ENCODE results near the gene TUBA4A. TPM values are rescaled to one million over a fixed set of nuclear protein-coding genes. Genes with fewer than 3 reads are reported as not detected.
A peak's percentile ranks its signal among the peaks of the same experiment; 100 is the strongest.

TUBA4A gene
- total RNA-seq, 4 donors from 2014 or later, result 351 to 797 (median 386) TPM

DNA sequence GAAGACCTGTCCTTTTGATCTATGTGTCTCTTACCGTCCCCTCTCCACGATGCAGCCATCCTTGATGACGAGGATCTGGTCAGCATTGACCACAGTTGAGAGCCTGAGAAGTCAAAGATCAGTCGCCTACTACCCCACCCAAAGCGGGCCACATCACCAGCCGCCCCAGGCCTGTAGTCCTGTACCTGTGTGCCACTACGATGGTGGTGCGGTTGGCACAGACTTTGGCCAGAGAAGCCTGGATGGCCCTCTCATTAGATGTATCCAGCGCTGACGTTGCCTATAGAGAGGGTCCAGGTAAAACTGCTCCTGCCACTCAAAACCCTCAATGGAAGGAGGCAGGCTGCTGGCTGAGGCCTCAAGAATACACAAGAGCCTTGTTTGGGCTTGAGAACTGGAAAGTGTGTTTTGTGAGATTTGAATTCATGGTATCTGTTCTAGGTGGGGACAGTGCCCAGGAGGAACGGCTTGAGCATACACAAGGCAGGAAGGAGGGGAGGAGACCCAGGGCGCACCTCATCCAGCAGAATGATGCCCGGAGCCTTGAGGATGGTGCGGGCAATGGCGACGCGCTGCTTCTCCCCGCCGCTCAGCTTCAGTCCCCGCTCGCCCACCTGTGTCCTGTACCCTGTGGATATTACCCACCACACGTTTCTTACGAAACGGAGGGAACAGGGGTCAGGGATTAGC lies 43.4 kb downstream of the TUBA4A start:
- Histone ChIP-seq H3K9me3 (no peaks in the 10 kb centered on the region), H3K4me3 (no peak overlapping the region), H3K27me3 (no peaks in the 10 kb centered on the region), H3K4me1 (peaks cover 16 to 21% of the 10 kb centered on the region in 2 donors), H3K36me3 (peaks cover 0 to 70% of the 10 kb centered on the region in 2 donors), H3K27ac (no peak overlapping the region)
- TF ChIP-seq POLR2A (IDR thresholded peaks at IDR 0.05), result no peak
- TF ChIP-seq, protein P1, sequence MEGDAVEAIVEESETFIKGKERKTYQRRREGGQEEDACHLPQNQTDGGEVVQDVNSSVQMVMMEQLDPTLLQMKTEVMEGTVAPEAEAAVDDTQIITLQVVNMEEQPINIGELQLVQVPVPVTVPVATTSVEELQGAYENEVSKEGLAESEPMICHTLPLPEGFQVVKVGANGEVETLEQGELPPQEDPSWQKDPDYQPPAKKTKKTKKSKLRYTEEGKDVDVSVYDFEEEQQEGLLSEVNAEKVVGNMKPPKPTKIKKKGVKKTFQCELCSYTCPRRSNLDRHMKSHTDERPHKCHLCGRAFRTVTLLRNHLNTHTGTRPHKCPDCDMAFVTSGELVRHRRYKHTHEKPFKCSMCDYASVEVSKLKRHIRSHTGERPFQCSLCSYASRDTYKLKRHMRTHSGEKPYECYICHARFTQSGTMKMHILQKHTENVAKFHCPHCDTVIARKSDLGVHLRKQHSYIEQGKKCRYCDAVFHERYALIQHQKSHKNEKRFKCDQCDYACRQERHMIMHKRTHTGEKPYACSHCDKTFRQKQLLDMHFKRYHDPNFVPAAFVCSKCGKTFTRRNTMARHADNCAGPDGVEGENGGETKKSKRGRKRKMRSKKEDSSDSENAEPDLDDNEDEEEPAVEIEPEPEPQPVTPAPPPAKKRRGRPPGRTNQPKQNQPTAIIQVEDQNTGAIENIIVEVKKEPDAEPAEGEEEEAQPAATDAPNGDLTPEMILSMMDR (IDR thresholded peaks at IDR 0.05 in 4 of 5, conservative IDR thresholded peaks at IDR 0.05 in 1 of 5), result no peak
- intact Hi-C loops (cut with DNase I; ENCODE audit: low total_unique reads) (no loop called here), in situ Hi-C loops (cut with MboI; ENCODE audit: low sequenced_read_pairs in 4 of 4) (no loop called here)
- ATAC-seq, result no peak
- DNase-seq, result no peak

DNA sequence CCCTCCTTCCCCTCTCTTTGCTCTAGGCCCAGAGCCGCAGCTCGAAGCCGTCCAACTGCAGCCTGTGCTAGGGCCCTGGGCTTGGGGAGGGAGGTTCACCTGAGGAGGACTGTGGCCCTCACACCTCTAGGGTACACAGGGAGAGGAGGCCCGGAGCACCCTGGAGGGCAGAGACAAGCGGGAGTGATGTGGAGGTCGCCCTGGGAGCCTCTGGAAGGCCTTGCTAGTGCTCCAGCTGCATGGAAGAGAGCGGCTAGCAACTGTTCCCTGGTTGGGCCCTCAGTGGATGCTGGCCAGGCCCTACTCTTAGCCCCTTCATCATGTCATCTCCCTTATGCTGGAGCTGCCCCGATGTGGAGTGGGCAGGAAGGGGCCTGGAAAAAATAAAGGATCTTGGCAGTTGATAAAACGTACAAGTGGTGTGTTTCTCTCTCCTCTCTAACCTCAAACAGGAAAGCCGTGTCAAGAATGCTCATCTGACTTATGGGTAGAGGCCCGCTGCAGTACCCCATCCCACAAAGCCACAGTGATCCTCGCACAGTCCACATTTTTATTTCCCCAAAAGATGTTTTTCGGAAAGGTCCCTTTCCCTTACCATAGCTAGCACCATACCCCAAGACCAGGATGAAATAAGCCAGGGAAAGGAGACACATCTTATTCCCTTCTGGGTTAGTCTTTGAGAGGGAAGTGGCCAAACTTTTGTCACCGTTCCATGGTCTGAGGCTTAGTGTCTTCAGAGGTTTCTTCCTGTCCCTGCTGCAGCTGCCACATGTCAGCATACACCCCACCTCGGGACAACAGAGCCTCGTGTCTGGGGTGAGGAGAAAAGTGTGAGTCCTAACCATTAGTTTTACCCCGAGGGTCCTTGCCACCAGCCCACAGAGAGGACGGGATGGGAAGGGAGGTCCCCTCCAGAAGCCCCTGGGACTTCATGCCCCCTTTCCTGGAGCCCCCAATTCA lies 44.2 kb downstream of the TUBA4A start:
- H3K27me3 ChIP-seq, result no peaks in the 10 kb centered on the region
- peaks cover 16 to 21% of the 10 kb centered on the region in 2 donors for H3K4me1 ChIP-seq
- H3K27ac ChIP-seq, result no peak overlapping the region
- TF ChIP-seq, protein P1 (IDR thresholded peaks at IDR 0.05 in 4 of 5, conservative IDR thresholded peaks at IDR 0.05 in 1 of 5), result no peak
- no peak for TF ChIP-seq POLR2A (IDR thresholded peaks at IDR 0.05)
- in situ Hi-C loops (cut with MboI; ENCODE audit: low sequenced_read_pairs in 4 of 4) (loop anchor here in 2 of 4 donors (5.0 kb wide), 1 partner anchor 37 kb away; the partner anchor contains the start of gene SLC23A3 (in 2 of the 2)), intact Hi-C loops (cut with DNase I; ENCODE audit: low total_unique reads) (no loop called here)
- DNase-seq, result no peak
- peaks cover 0 to 63% of the 10 kb centered on the region in 2 donors for H3K36me3 ChIP-seq
- H3K9me3 ChIP-seq, result no peaks in the 10 kb centered on the region
- H3K4me3 ChIP-seq, result no peak overlapping the region
- no peak for ATAC-seq

DNA sequence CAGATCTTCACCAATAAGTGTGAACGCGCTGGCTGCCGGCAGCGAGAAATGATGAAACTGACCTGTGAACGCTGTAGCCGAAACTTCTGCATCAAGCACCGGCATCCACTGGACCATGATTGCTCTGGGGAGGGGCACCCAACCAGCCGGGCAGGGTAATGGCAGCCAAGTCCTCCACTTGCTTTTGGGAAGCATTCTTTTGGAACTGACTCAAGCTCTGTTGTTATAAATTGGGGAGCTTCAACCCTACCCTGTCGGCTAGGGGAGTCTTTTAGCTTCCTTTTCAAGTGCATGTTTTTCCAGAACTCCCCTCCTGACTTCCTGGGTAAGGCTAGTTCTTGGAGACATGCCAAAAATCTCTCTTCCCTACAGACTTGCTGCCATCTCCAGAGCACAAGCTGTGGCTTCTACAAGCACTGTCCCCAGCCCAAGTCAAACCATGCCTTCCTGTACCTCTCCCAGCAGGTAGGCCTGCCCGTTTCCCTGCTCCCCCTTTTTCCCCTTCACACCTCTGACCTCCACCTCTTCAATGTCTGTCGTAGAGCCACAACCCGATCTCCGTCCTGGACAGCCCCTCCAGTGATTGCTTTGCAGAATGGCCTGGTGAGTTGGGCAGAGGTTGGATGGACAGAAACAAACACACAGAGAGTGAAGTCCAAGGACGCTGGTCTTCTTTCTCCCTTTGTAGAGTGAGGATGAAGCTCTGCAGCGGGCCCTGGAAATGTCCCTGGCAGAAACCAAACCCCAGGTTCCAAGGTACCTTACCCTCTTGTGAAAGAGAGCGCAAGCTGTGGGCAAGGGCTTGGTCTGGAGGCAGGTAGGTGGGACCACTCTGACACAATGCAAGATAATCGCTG lies 45.6 kb downstream of the TUBA4A start:
- H3K9me3 ChIP-seq, result no peaks in the 10 kb centered on the region
- H3K36me3 ChIP-seq, result peaks cover 0 to 49% of the 10 kb centered on the region in 2 donors
- H3K27ac ChIP-seq, result peak overlapping the region; percentile 87 to 99 (median 98)
- peaks cover 16 to 21% of the 10 kb centered on the region in 2 donors for H3K4me1 ChIP-seq
- ATAC-seq (no peak), DNase-seq (no peak)
- peak overlapping the region in 1 of 4 donors; percentile 71 for H3K4me3 ChIP-seq
- intact Hi-C loops (cut with DNase I; ENCODE audit: low total_unique reads) (loop anchor here (1.0 kb wide), 1 partner anchor 45 kb away; the partner anchor contains the start of genes TUBA4A and TUBA4B), in situ Hi-C loops (cut with MboI; ENCODE audit: low sequenced_read_pairs in 4 of 4) (loop anchor here in 2 of 4 donors (5.0 kb wide), 1 partner anchor 36 kb away; the partner anchor contains the start of gene SLC23A3 (in 2 of the 2))
- TF ChIP-seq, protein P1 (IDR thresholded peaks at IDR 0.05 in 4 of 5, conservative IDR thresholded peaks at IDR 0.05 in 1 of 5), result no peak
- no peak for TF ChIP-seq POLR2A (IDR thresholded peaks at IDR 0.05)
- no peaks in the 10 kb centered on the region for H3K27me3 ChIP-seq

All from gastrocnemius medialis (tissue), 4 donors.